HG03025 (cell line): ENCODE results near the gene IFT25.

Source experiments
- ATAC-seq: cut with Tn5 transposase; IDR thresholded peaks from one replicate; pipeline ENCODE4 v1.9.1; 2021; ENCODE audit warnings: mild to moderate bottlenecking, moderate library complexity; ENCODE audit not compliant: unreplicated experiment, low FRiP score

Gene IFT25

DNA sequence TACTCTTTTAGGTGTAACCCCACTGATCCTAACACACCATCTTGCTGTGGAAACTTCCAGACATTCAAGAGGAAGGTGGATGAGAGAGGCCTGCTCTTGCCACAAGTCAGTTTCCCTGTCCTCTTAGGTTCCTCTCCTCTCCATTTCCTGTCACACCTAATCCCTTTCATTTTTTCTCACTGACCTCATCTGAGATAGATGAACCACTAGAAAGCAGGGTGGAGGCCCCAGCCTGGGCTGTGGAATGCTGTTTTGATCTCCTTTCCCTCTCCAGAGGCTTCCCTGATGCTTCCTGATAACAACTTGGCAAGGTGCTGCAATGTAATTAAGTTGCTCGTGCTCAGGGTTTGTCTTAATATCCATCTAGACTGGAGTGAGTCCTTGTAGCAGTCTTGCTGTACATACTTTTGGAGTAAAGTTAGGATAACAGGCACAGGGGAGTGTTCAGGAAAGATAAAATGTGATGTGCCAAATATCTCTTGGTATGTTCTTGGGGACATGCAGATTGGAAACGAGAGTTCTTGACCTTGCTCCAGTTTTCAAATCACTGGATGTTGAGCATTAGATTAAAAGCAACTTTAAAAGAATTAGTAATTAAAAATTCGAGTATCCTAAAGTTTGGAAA lies 11.8 kb upstream of the IFT25 start:
- no peak for ATAC-seq

GRCh38 chr1:53956308-53957168 lies 11.0 kb upstream of the IFT25 start:
- no peak for ATAC-seq

DNA sequence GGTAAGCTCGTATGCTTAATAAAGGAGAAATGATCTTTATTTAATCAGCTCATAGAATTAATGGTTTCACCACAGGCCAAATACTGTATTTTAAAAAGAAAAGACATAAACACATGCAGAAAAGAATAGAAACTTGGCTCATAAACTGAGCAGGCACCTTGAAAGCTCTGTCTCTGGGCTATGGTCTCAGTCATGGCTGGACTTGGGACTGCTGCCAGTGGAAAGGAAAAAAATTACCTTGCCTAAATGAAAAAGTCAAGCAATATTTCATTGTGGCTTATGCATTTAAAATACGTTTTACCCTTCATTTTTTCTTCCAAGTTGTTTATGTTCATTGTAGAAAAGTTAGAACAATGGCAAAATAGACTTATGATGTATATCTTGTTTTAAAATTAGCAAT lies 8.6 kb upstream of the IFT25 start:
- no peak for ATAC-seq

DNA sequence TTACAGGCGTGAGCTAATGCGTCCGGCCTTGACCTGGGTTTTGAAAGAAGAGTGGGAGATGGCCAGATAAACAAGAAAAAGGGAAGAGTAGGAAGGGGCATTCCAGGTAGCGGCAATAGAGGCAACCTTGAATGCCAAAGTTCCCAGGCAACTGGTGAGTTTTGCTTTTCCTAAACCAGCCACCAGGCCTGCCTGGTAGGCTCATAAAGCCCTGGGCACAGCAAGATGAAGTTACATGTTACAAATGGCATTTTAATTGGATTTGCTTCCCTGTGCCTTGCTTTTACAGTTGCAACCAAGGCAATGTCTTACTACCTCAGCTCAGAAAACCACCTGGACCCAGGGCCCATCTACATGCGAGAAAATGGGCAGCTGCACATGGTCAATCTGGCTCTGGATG lies 6.2 kb upstream of the IFT25 start:
- ATAC-seq, result no peak

DNA sequence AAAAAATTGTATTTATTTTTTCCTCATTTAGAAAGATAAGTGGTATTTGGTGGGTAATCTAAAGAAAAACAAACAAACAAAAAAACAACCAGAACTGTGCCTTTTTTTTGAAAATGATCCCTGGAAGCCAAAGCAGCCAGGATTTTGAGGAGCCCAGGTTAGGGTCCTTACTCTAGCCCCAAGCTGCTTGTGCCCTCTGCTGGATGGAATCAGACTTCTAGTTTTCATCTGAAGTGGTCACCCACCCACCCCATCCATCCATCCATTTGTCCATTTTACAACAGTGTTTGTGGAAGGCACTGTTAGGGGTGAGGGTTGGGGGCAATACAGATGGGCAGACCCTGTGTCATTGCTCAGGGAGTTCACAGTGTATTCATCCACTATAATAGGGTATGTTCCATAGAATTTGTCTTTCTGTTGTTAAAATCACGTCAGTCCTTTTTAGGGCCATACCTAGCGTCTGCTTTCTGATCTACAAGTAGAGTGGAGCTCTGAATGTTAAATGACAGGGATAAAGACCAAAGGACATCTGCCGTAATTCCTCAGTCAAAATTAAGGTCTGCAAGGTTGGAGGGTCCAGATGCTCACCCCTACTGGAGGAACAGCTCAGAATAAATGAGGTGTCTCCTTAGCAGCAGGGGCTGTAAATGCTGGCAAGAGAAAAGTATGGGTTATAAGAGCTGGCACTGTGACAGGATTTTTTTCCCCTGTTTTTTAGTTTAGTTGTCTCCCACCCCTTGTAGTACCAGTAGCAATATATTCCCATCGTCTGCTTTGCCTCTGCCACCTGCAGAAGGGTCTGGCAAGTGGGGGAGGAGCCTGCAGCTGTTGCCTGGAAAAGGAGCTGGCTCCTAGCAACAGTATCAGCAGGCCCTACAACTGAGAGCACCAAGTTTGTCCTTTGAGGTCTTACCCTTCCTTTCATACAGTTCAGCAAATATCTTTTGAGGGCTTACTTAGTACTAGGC lies 3.8 kb upstream of the IFT25 start:
- ATAC-seq, result no peak

DNA sequence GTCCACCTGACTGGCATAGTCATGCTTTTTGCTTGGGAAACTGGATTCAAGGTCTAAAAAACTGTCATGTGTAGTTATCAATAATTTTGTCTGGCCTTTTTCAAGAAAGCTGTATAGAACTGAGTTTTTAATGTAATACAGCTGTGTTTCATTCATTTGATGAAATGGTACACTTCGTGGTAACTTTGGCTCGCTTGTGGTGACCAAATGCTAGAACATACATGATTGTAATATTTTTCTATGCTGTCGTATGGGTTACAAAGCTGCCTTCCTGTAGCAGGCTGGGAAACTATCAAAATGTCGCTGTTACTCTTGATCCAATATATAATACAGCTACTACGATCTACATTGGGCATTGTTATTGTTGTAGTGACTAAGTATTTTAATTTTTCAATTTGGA lies 2.8 kb upstream of the IFT25 start:
- ATAC-seq, result no peak

DNA sequence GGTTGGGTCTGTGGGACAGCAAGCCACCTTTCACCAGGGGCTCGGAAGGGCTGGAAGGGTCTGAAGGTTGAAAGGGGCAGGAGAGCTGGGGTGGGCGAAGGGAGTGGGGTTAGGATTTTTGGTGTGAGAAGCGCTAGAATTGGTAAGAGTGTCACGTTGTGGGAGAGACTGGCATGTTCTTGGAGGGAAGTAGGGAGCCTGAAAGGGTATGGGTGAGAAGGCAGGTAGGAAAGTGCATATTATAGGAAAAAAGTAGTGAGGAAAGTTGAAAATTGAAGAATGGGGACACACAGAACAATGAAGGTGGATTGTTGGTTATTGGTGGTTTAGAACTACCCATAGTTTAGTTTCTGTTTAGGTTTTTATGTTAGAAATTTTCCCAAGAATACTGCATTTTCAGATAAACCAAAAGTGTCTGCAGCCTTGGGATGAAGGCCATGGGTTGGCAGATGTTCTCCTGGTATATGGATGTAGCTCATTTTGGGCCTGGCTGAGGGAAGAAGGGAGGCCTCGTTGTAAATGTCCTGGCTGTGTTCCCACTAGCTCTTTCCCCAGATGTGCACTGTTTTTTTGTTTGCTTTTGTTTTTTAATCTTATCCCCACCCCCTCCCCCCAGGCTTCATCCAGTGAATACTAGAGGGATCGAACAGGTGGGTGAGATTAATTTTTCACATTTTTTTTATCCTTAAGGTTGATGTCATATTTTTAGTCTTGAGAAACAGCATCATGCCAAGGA lies 1.8 kb upstream of the IFT25 start:
- ATAC-seq, result no peak

GRCh38 chr1:53946252-53947171 lies 1.0 kb upstream of the IFT25 start, which contains the start of gene LRRC42:
TSS of gene LRRC42 (plus strand) at chr1:53946350. CDS start at chr1:53952000, 5,650 bp downstream.
- ATAC-seq, result peak; percentile 67

DNA sequence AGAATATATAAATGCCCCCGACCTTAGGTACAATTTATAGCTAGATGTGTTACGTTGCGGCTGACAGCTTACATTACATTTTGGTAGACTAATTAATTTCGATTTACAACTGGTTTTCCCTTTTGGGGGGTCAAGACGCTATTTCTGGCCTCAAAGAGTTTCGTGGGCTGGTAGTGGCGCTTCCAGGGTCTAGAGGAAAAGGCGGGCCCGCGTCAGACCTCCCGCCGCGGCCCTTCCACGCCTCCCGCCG lies 391 bp downstream of the IFT25 start:
- no peak for ATAC-seq

DNA sequence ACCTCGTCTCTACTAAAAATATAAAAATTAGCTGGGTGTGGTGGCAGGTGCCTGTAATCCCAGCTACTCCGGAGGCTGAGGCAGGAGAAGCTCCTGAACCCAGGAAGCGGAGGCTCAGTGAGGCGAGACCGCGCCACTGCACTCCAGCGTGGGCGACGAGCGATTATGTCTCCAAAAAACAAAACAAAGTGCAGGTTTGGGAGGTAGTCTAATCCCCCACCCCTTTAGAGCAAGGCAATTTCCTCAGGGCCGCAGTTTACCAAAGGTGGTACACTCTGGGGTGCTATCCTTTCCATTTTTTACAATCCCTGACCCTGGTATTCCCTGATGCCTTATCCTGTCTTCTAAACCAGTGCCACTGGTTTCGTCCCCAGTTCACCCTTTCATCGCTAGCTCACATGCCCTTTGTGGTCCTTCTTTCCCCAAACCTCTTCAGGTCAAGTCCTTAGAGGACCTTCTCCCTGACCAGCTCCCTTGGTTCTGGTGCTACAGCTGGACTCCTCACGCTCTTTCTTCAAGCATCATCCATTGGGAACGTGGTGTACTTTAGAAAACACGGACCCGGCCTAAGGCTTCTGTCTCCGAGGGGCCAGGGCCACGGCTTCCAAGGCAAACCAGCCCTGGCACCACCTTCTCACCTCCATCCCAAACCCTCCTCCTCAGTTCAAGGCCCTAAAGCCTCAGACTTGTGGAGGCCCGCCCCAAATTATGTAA lies 873 bp downstream of the IFT25 start:
- no peak for ATAC-seq

GRCh38 chr1:53943490-53944043 lies 1.9 kb downstream of the IFT25 start:
- ATAC-seq, result no peak

DNA sequence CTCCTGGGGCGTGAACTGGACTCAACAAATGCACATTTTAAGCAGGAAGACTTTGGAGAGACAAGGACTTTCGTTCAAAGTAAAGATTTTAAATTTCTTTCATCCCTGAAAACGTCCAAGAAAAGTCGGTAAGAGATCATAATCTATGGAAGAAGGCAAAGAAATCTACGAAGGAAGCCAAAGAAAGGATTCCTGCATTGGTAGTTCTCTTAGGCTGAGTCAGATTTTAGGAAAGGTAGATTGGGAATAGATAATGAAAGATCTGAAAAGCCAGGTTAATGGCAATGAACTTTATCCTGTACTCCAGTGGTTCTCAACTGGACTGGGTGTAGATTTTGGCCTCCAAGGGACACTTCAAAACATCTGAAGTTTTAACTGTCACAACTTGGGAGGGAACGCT lies 2.4 kb downstream of the IFT25 start:
- no peak for ATAC-seq

DNA sequence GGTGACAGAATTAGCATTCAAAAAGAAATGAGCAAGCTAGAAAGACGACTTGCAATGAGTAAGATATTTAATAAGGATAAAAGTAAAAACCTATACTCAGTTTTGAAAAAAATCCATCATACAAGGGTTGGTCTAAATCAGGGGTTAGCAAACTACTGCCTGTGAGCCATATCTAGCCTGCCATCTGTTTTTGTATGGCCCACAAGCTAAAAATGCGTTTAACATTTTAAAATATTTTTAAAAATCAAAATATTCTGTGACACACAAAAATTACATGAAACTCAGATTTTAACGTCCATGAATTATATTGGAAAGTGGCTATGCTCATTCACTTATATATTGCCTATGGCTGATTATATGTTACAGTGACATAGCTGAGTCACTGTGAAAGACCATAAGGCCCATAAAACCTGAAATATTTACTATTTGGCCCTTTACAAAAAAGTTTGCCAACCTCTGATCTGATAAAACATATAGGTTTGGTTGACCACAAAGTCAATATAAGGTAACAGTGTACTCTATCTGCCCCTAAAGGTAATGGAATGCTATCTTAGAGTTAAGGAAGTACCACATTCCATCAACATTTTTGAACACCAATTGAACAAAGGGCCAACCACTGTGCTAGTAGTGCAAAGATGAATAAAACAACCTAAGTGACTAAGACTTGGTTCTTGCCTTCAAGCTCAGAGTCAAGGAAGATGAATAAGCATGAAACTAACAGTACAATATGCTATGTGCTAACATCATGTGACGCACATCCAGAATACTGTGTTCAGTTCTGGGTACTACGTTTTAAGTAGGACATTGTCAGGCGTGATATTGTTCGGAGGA lies 3.2 kb downstream of the IFT25 start:
- no peak for ATAC-seq

DNA sequence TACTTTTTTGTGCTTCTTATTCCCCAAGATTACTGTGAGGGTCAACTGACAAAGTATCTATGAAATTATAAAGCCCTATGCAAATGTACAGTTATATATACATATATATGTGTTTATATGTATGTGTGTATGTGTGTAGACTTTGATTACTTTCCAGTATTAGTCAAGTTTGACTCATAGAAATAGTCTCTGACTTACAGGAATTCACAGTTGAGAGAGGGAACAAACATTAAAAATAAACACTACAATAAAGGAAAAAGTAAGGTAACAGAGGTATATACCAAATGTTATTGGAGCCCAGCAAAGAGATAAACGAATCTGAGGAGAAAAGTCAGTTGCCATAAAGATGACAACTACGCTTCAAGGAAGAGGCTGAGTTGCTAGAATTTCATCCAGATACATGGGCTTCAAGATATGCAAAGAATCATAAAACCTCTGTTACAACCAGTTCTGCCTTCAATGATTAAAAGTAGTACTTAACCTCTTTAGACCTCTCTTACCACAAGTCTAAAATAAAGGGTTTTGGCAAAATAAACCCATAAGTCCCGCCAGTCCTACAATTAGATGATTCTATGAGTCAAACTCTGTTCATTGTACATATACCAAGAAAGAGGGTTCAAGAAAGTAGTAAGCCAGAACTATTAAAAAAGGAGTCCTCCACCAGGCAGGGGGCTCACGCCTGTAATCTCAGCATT lies 7.2 kb downstream of the IFT25 start:
- ATAC-seq, result no peak

- no peak for ATAC-seq
These were observed 9.1 kb downstream of the IFT25 start for GRCh38 chr1:53936430-53936829.

GRCh38 chr1:53934170-53934765 lies 11.2 kb downstream of the IFT25 start:
- ATAC-seq, result no peak

DNA sequence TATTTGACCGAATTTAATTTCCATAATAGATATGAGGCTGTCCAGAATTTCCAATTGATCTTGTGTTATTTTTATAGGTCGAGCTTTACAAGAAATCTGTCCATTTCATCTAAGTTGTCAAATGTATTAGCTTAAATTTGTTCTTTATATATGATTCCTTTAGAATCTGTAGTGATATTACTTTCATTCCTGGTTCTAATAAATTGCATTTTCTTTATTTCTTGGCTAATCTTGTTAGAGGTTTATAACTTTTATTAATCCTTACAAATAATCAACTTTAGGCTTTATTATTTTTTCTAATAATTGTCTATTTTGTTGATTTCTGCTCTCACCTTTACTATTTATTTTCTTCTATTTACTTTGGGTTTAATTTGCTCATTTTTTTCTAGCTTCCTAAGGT lies 14.0 kb downstream of the IFT25 start:
- no peak for ATAC-seq
